ENCODE measurements around the gene RNF214. TPM values are rescaled to one million over a fixed set of nuclear protein-coding genes. Genes with fewer than 3 reads are reported as not detected.

RNF214 gene
- total and polyA plus RNA-seq, 10 of the 15 experiments (the other 5 are each of a cell fraction or from before 2014, with no cell fraction given), result 4.8 to 16.8 (median 10.5) TPM

DNA sequence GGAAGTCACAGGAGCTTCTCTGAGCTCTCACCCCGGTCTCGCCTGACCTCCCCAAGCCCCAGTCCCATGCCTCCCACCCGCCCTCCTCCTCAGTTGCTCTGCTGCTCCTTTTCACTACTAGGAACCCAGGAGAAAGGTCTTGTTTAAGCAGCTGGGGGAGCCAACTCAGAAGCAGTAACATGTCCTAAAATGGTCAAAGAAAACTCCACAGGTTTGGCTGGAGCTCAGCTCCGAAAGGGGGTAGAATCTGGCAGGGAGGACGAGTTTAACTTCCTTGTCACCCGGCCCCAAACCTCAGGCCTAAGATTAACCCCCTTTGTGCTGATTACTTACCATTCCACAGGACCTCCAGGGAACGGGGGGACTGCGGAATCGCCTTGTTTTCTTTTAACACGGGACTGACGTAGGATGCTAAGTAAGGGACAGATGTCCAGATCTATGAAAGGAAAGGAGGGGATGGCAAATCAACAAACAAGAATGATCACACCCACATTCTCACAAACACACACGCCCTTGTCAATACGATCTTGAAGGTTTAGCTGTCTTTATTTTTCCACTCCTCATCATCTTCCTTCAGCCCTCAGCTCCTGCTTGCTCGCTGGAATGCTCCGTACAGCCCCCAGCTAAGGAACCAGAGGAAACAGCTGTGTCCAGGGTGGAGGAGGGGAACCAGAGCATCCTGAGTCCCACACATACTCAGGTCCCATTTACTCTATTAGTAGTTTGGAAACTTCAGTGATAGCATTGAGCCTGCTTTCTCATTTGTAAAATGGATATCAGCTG lies 14.1 kb upstream of the RNF214 start:
- Histone ChIP-seq H3K36me3 (ENCODE audit: control insufficient read depth in 2 of 2, insufficient read depth in 2 of 2, low read length in 1 of 2) (peaks cover 25 to 45% of the 10 kb centered on the region in 2 experiments), H3K9me3 (replicated peaks; ENCODE audit: control insufficient read depth, insufficient read depth, low read length) (no peaks in the 10 kb centered on the region), H3K4me1 (ENCODE audit: control insufficient read depth, insufficient read depth, low read length) (no peaks in the 10 kb centered on the region; the same call in 1 of the 2 replicates), H3K4me2 (ENCODE audit: control insufficient read depth, insufficient read depth) (no peak overlapping the region), H3K27ac (ENCODE audit: control insufficient read depth, insufficient read depth) (no peak overlapping the region), H3K9ac (ENCODE audit: control insufficient read depth, insufficient read depth, low read length) (no peak overlapping the region), H3K79me2 (ENCODE audit: control insufficient read depth, insufficient read depth, low read length) (no peaks in the 10 kb centered on the region), H3K4me3 (no peak overlapping the region), H4K20me1 (ENCODE audit: control insufficient read depth, insufficient read depth) (no peaks in the 10 kb centered on the region), H2AFZ (ENCODE audit: control insufficient read depth, low read depth, low read length) (no peak overlapping the region), H3K27me3 (replicated peaks in 1 of 2; ENCODE audit: control insufficient read depth in 2 of 2, insufficient read depth in 2 of 2, low read length in 1 of 2) (no peaks in the 10 kb centered on the region)
- intact Hi-C loops (cut with micrococcal nuclease; ENCODE audit: unreplicated experiment) (no loop called here), in situ Hi-C loops (cut with MboI) (no loop called here)
- no TSS peak for BruUV-seq (replicated peaks)
- DNase-seq (ENCODE audit: low read depth, low spot score) (no peak), ATAC-seq (no peak), FAIRE-seq (no peak)
- ChIA-PET SMC1A (ENCODE audit: uncharacterized antibody, unreplicated experiment) (no interaction called here), POLR2A (no interaction called here), RAD21 (ENCODE audit: unreplicated experiment) (no interaction called here), CTCF (interaction anchor here (1.3 to 17.3 kb wide), 2 partner anchors 37 to 383 kb away, joined by 3 to 422 read pairs; partner anchors contain the start of gene SIDT2)
- 86% methylated on average over 15 of the region's 15 CpGs for WGBS (ENCODE audit: insufficient coverage, insufficient replicate concordance, low lambda C conversion rate, missing lambda C conversion rate)
- TF ChIP-seq RUNX3 (IDR thresholded peaks at IDR 0.05; ENCODE audit: low read length), result no peak
- TF ChIP-seq IKZF2 (IDR thresholded peaks at IDR 0.05), result no peak
- TF ChIP-seq ZBTB33 (IDR thresholded peaks at IDR 0.05), result no peak
- TF ChIP-seq ASH2L (IDR thresholded peaks at IDR 0.05; ENCODE audit: borderline replicate concordance, low read depth), result no peak
- TF ChIP-seq POLR2A (IDR thresholded peaks at IDR 0.05; ENCODE audit: low read depth, low read length), result no peak
- no peak for TF ChIP-seq ZNF622 (IDR thresholded peaks at IDR 0.05)
- TF ChIP-seq SUPT20H (IDR thresholded peaks at IDR 0.05; ENCODE audit: borderline replicate concordance, control insufficient read depth, low read depth, low read length), result no peak
- no peak for TF ChIP-seq NFYA (IDR thresholded peaks at IDR 0.05; ENCODE audit: borderline replicate concordance, low read depth, low read length)
- no peak for TF ChIP-seq POLR2AphosphoS2 (IDR thresholded peaks at IDR 0.05; ENCODE audit: low read depth, low read length)
- no peak for TF ChIP-seq NFIC (IDR thresholded peaks at IDR 0.05; ENCODE audit: low read depth, low read length)
- no peak for TF ChIP-seq KLF5 (IDR thresholded peaks at IDR 0.05; ENCODE audit: partially characterized antibody)
- TF ChIP-seq CREM (IDR thresholded peaks at IDR 0.05; ENCODE audit: low read depth), result no peak
- TF ChIP-seq JUNB (IDR thresholded peaks at IDR 0.05), result no peak
- TF ChIP-seq WRNIP1 (IDR thresholded peaks at IDR 0.05; ENCODE audit: borderline replicate concordance, low read depth, low read length), result no peak
- TF ChIP-seq YBX1 (IDR thresholded peaks at IDR 0.05), result no peak
- TF ChIP-seq CHD4 (IDR thresholded peaks at IDR 0.05), result no peak
- no peak for TF ChIP-seq SPI1 (IDR thresholded peaks at IDR 0.05; ENCODE audit: borderline replicate concordance, insufficient read depth, low read depth, low read length)
